Suprapubic skin (tissue), 3 donors: ENCODE data around the gene ZCCHC7.
"Not testable (repeated sequence)": the region's sequence is repeated elsewhere in the genome, so short reads cannot be mapped to it uniquely, and the experiment has no call there.

Experiments
- POLR2A ChIP-seq, 2 donors: fragments of 450-650 bp; IDR thresholded peaks; one replicate each; pipeline ENCODE4 v1.6.1; 2017; ENCODE audit warnings: antibody characterized with exemption in 2 of 2, mild to moderate bottlenecking in 2 of 2, moderate library complexity in 2 of 2
- TF ChIP-seq, protein P1 (sequence below), 2 donors: fragments of 200-600 bp in 1 of 2; fragments of 450-650 bp in 1 of 2; sonication (generic) in 1 of 2; IDR thresholded peaks; one replicate each; pipeline ENCODE4 v1.5.1; 2016 to 2019; ENCODE audit warnings: antibody characterized with exemption in 2 of 2, mild to moderate bottlenecking in 1 of 2, moderate library complexity in 1 of 2

- TF ChIP-seq, protein P1, sequence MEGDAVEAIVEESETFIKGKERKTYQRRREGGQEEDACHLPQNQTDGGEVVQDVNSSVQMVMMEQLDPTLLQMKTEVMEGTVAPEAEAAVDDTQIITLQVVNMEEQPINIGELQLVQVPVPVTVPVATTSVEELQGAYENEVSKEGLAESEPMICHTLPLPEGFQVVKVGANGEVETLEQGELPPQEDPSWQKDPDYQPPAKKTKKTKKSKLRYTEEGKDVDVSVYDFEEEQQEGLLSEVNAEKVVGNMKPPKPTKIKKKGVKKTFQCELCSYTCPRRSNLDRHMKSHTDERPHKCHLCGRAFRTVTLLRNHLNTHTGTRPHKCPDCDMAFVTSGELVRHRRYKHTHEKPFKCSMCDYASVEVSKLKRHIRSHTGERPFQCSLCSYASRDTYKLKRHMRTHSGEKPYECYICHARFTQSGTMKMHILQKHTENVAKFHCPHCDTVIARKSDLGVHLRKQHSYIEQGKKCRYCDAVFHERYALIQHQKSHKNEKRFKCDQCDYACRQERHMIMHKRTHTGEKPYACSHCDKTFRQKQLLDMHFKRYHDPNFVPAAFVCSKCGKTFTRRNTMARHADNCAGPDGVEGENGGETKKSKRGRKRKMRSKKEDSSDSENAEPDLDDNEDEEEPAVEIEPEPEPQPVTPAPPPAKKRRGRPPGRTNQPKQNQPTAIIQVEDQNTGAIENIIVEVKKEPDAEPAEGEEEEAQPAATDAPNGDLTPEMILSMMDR (IDR thresholded peaks at IDR 0.05): not testable (repeated sequence)
- not testable (repeated sequence) for TF ChIP-seq POLR2A (IDR thresholded peaks at IDR 0.05)
These were observed 182.9 kb downstream of the ZCCHC7 start for GRCh38 chr9:37303272-37303671.
